HUES48 (cell line): ENCODE data around the gene MTCH1.

ENCODE experiments used
- H3K27ac ChIP-seq: one replicate; pipeline ENCODE4 v1.7.0; 2013; ENCODE audit warnings: low read depth, low read length, inconsistent platforms
- H3K27me3 ChIP-seq: 2 replicates; pipeline ENCODE4 v1.6.1; 2013; ENCODE audit warnings: mild to moderate bottlenecking, low read length; ENCODE audit not compliant: control insufficient read depth, insufficient read depth
- H3K36me3 ChIP-seq: 2 replicates; pipeline ENCODE4 v1.6.1; 2013; ENCODE audit warnings: low read length; ENCODE audit not compliant: control insufficient read depth, insufficient read depth
- H3K4me1 ChIP-seq: 2 replicates; pipeline ENCODE4 v1.6.1; 2013; ENCODE audit warnings: mild to moderate bottlenecking, low read length; ENCODE audit not compliant: control insufficient read depth, insufficient read depth
- H3K4me3 ChIP-seq: 2 replicates; pipeline ENCODE4 v1.5.1; 2013; ENCODE audit warnings: mild to moderate bottlenecking, low read depth, low read length
- H3K9ac ChIP-seq: 2 replicates; pipeline ENCODE4 v1.6.1; 2013; ENCODE audit warnings: mild to moderate bottlenecking, low read depth, low read length, moderate library complexity
- H3K9me3 ChIP-seq: 2 replicates; pipeline ENCODE4 v1.6.1; 2013; ENCODE audit warnings: low read length; ENCODE audit not compliant: control insufficient read depth, insufficient read depth

The MTCH1 gene

GRCh38 chr6:36983538-36983937 is 2.5 kb downstream of the MTCH1 start:
- no peak overlapping the region for H3K27ac ChIP-seq
- no peaks in the 10 kb centered on the region for H3K9me3 ChIP-seq
- no peak overlapping the region for H3K9ac ChIP-seq
- H3K4me3 ChIP-seq: no peak overlapping the region
- no peaks in the 10 kb centered on the region for H3K27me3 ChIP-seq
- H3K4me1 ChIP-seq: peaks cover 31% of the 10 kb centered on the region
- peaks cover 12% of the 10 kb centered on the region for H3K36me3 ChIP-seq

GRCh38 chr6:36980876-36981619 is 4.9 kb downstream of the MTCH1 start:
- Histone ChIP-seq H3K9ac (0 out of 2 replicates have a peak overlapping the region, but pooled peaks have one; percentile 18), H3K36me3 (peaks cover 36% of the 10 kb centered on the region)

GRCh38 chr6:36980129-36980528 is 5.9 kb downstream of the MTCH1 start:
- Histone ChIP-seq H3K9ac (no peak overlapping the region), H3K27ac (no peak overlapping the region), H3K9me3 (no peaks in the 10 kb centered on the region), H3K36me3 (peaks cover 46% of the 10 kb centered on the region), H3K4me3 (no peak overlapping the region), H3K27me3 (no peaks in the 10 kb centered on the region), H3K4me1 (peaks cover 27% of the 10 kb centered on the region)

More at GRCh38 chr6:36980876-36981619, 4.9 kb downstream of the MTCH1 start:
- Histone ChIP-seq H3K4me1 (peaks cover 27% of the 10 kb centered on the region), H3K4me3 (no peak overlapping the region), H3K27me3 (no peaks in the 10 kb centered on the region), H3K9me3 (no peaks in the 10 kb centered on the region), H3K27ac (peak overlapping the region; percentile 52)

GRCh38 chr6:36979347-36979742 is 6.7 kb downstream of the MTCH1 start:
- H3K27ac ChIP-seq: no peak overlapping the region
- H3K4me3 ChIP-seq: no peak overlapping the region
- no peaks in the 10 kb centered on the region for H3K9me3 ChIP-seq
- peaks cover 23% of the 10 kb centered on the region for H3K4me1 ChIP-seq
- peaks cover 53% of the 10 kb centered on the region for H3K36me3 ChIP-seq
- H3K9ac ChIP-seq: no peak overlapping the region
- H3K27me3 ChIP-seq: no peaks in the 10 kb centered on the region

GRCh38 chr6:36978421-36979346 is 7.3 kb downstream of the MTCH1 start:
- Histone ChIP-seq H3K4me1 (peaks cover 18% of the 10 kb centered on the region), H3K27ac (no peak overlapping the region), H3K9ac (no peak overlapping the region), H3K27me3 (no peaks in the 10 kb centered on the region), H3K4me3 (no peak overlapping the region), H3K36me3 (peaks cover 60% of the 10 kb centered on the region), H3K9me3 (no peaks in the 10 kb centered on the region)

GRCh38 chr6:36977470-36977941 is 8.5 kb downstream of the MTCH1 start:
- peaks cover 18% of the 10 kb centered on the region for H3K4me1 ChIP-seq
- H3K4me3 ChIP-seq: no peak overlapping the region
- H3K9me3 ChIP-seq: no peaks in the 10 kb centered on the region
- no peak overlapping the region for H3K9ac ChIP-seq
- no peak overlapping the region for H3K27ac ChIP-seq
- peaks cover 72% of the 10 kb centered on the region for H3K36me3 ChIP-seq
- no peaks in the 10 kb centered on the region for H3K27me3 ChIP-seq

GRCh38 chr6:36976931-36977330 is 9.1 kb downstream of the MTCH1 start:
- no peaks in the 10 kb centered on the region for H3K27me3 ChIP-seq
- H3K4me3 ChIP-seq: no peak overlapping the region
- no peak overlapping the region for H3K27ac ChIP-seq
- peaks cover 16% of the 10 kb centered on the region for H3K4me1 ChIP-seq
- H3K36me3 ChIP-seq: peaks cover 78% of the 10 kb centered on the region
- H3K9me3 ChIP-seq: no peaks in the 10 kb centered on the region
- no peak overlapping the region for H3K9ac ChIP-seq

GRCh38 chr6:36976509-36976908 is 9.5 kb downstream of the MTCH1 start:
- Histone ChIP-seq H3K9me3 (no peaks in the 10 kb centered on the region), H3K9ac (no peak overlapping the region), H3K36me3 (peaks cover 82% of the 10 kb centered on the region), H3K4me1 (peaks cover 11% of the 10 kb centered on the region), H3K27me3 (no peaks in the 10 kb centered on the region), H3K4me3 (no peak overlapping the region), H3K27ac (no peak overlapping the region)

GRCh38 chr6:36976007-36976264 is 10.1 kb downstream of the MTCH1 start:
- Histone ChIP-seq H3K9ac (no peak overlapping the region), H3K36me3 (peaks cover 88% of the 10 kb centered on the region), H3K4me3 (no peak overlapping the region), H3K9me3 (no peaks in the 10 kb centered on the region), H3K4me1 (0 out of 2 replicates have a peak, but pooled peaks cover 6% of the 10 kb centered on the region), H3K27me3 (no peaks in the 10 kb centered on the region), H3K27ac (no peak overlapping the region)

GRCh38 chr6:36975231-36976006 is 10.6 kb downstream of the MTCH1 start:
- Histone ChIP-seq H3K4me3 (no peak overlapping the region), H3K36me3 (peaks cover 90% of the 10 kb centered on the region), H3K27ac (no peak overlapping the region), H3K27me3 (no peaks in the 10 kb centered on the region), H3K4me1 (0 out of 2 replicates have a peak, but pooled peaks cover under 1% of the 10 kb centered on the region), H3K9ac (no peak overlapping the region), H3K9me3 (no peaks in the 10 kb centered on the region)
